ENCODE results near the gene NBEAL2. TPM values are rescaled to one million over a fixed set of nuclear protein-coding genes. Genes with fewer than 3 reads are reported as not detected.

The NBEAL2 gene
- polyA plus RNA-seq, 3 donors, result 10.4 to 622 (median 17.3) TPM

DNA sequence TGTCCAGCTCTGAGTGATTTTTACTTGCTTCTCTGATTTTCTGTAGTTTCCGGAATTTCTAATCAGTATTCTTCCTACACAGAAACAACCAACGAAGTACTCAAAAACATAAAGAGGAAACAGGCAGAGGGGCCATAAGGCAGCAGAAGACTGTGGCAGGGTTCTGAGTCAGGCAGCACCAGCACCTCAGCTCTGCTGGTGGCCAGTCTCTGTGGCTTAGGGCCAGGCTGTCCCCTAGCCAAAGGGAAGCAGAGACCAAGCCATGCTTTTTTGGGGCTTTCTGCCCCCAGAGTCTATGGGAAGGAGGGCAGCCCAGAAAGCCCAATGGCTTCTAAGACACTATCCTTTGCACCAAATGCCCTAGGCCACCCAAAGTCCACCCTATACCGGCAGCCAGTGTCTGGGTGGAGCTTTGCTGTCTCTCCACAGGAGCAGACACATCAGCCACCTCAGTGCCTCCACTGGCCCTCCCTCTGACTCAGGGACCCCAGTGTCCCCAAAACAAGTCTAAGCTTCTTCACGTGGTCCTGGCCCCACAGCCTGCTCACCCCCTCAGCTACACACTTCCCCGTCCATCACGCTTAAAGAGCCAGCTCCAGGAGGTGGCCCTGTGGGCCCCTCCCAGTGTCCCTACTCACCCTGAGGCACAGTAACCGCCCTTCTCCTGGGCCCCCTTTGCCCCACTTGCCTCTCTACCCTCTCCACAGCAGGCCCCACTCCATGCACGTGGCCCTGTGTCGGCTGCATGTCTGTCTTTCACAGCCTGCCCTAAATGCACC is 49.1 kb upstream of the NBEAL2 start:
- H3K36me3 ChIP-seq (replicated peaks in 1 of 2; ENCODE audit: control insufficient read depth in 1 of 2, insufficient read depth in 2 of 2, low read length in 2 of 2), result peaks cover 8% of the 10 kb centered on the region in 2 donors
- peak overlapping the region; percentile 49 for H3K9ac ChIP-seq (ENCODE audit: insufficient read depth, low read length, poor library complexity, severe bottlenecking)
- H3K9me3 Mint-ChIP-seq, result peaks cover 0 to 7% (median 3%) of the 10 kb centered on the region in 7 donors
- peaks cover 26 to 34% of the 10 kb centered on the region in 2 donors for H3K36me3 Mint-ChIP-seq
- H4K20me1 ChIP-seq (ENCODE audit: insufficient read depth, low read length), result peaks cover 8% of the 10 kb centered on the region
- peak overlapping the region; percentile 91 to 94 for H3K27ac ChIP-seq (ENCODE audit: low read depth in 1 of 2, low read length in 2 of 2)
- peaks cover 100% of the 10 kb centered on the region in 2 donors for H3K4me1 ChIP-seq (ENCODE audit: control insufficient read depth in 1 of 2, insufficient read depth in 2 of 2, low read length in 2 of 2)
- peak; percentile 83 to 94 (median 87) for DNase-seq
- H3K4me2 ChIP-seq (replicated peaks; ENCODE audit: extremely low read depth, low read length, poor library complexity, severe bottlenecking), result peak overlapping the region; percentile 69
- intact Hi-C loops (cut with micrococcal nuclease), result loop anchor here (1.0 to 5.0 kb wide), 2 partner anchors 18 to 47 kb away; partner anchors contain the start of genes CCDC12 (in 1 of the 2) and NBEAL2 (in 1 of the 2)
- peak overlapping the region; percentile 57 to 63 for H3K4me3 Mint-ChIP-seq
- H2AFZ ChIP-seq (ENCODE audit: insufficient read depth, low read depth, low read length, poor library complexity, severe bottlenecking), result no peak overlapping the region
- H3K27ac Mint-ChIP-seq, result peak overlapping the region; percentile 91 to 98 (median 94)
- H3K79me2 ChIP-seq (ENCODE audit: insufficient read depth, low read length), result peaks cover 78% of the 10 kb centered on the region
- no peak for TF ChIP-seq CTCF (IDR thresholded peaks at IDR 0.05)
- peak overlapping the region in 1 of 3 experiments; percentile 57 for H3K4me3 ChIP-seq (replicated peaks in 1 of 3; ENCODE audit: low read depth in 2 of 3, low read length in 3 of 3)
- H3K27me3 Mint-ChIP-seq (ENCODE audit: low read depth in 3 of 3), result no peaks in the 10 kb centered on the region
- no peaks in the 10 kb centered on the region for H3K9me3 ChIP-seq (replicated peaks in 1 of 2; ENCODE audit: control insufficient read depth in 1 of 2, insufficient read depth in 1 of 2, low read length in 2 of 2)
- 11% methylated on average over 8 of the region's 9 CpGs for WGBS (ENCODE audit: insufficient coverage)
- H3K4me1 Mint-ChIP-seq, result peaks cover 96% of the 10 kb centered on the region
- no peaks in the 10 kb centered on the region for H3K27me3 ChIP-seq (ENCODE audit: control insufficient read depth in 2 of 2, insufficient read depth in 2 of 2, low read length in 2 of 2)

DNA sequence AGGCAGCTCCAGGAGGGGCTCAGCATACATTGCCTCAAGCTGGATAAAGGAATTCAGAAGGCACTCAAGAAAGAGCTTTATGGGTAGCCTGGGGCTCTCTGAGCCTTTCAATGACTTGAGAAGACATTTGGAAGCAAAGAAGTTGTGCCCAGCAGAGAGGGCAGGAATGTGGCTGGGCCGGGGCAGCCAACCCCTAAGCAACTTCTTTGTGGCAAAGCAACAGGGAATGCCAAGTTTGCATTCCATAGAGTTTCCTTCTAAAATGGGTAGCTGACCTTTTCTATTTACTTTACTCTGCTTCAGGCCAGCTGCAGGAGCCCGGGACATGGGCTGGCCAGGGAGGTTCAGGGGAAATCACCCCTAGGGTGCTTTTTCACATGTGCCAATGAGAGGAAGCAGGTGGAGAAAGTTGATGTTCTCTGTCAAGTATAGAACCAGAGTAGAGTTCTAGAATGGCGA is 48.5 kb upstream of the NBEAL2 start:
- Mint-ChIP-seq H3K27ac (peak overlapping the region; percentile 91 to 98 (median 94)), H3K27me3 (ENCODE audit: low read depth in 3 of 3) (no peaks in the 10 kb centered on the region), H3K4me3 (peak overlapping the region; percentile 63 to 68), H3K4me1 (peaks cover 96% of the 10 kb centered on the region), H3K9me3 (peaks cover 0 to 7% (median 3%) of the 10 kb centered on the region in 7 donors), H3K36me3 (peaks cover 21 to 28% of the 10 kb centered on the region in 2 donors)
- intact Hi-C loops (cut with micrococcal nuclease), result loop anchor here (1.0 to 5.0 kb wide), 2 partner anchors 17 to 46 kb away; partner anchors contain the start of genes CCDC12 (in 1 of the 2) and NBEAL2 (in 1 of the 2)
- peak in 1 of 3 donors; percentile 42 for DNase-seq
- peaks cover 100% of the 10 kb centered on the region in 2 donors for H3K4me1 ChIP-seq (ENCODE audit: control insufficient read depth in 1 of 2, insufficient read depth in 2 of 2, low read length in 2 of 2)
- H3K4me3 ChIP-seq (replicated peaks in 1 of 3; ENCODE audit: low read depth in 2 of 3, low read length in 3 of 3), result peak overlapping the region in 1 of 3 experiments; percentile 57
- no peaks in the 10 kb centered on the region for H3K9me3 ChIP-seq (replicated peaks in 1 of 2; ENCODE audit: control insufficient read depth in 1 of 2, insufficient read depth in 1 of 2, low read length in 2 of 2)
- H3K9ac ChIP-seq (ENCODE audit: insufficient read depth, low read length, poor library complexity, severe bottlenecking), result peak overlapping the region; percentile 49
- peak overlapping the region; percentile 69 for H3K4me2 ChIP-seq (replicated peaks; ENCODE audit: extremely low read depth, low read length, poor library complexity, severe bottlenecking)
- no peak for TF ChIP-seq CTCF (IDR thresholded peaks at IDR 0.05)
- H2AFZ ChIP-seq (ENCODE audit: insufficient read depth, low read depth, low read length, poor library complexity, severe bottlenecking), result no peak overlapping the region
- H3K79me2 ChIP-seq (ENCODE audit: insufficient read depth, low read length), result peaks cover 74% of the 10 kb centered on the region
- 100% methylated on average over 1 of the region's 3 CpGs for WGBS (ENCODE audit: insufficient coverage)
- peaks cover 2% of the 10 kb centered on the region in 2 donors for H3K36me3 ChIP-seq (replicated peaks in 1 of 2; ENCODE audit: control insufficient read depth in 1 of 2, insufficient read depth in 2 of 2, low read length in 2 of 2)
- H3K27me3 ChIP-seq (ENCODE audit: control insufficient read depth in 2 of 2, insufficient read depth in 2 of 2, low read length in 2 of 2), result no peaks in the 10 kb centered on the region
- H3K27ac ChIP-seq (ENCODE audit: low read depth in 1 of 2, low read length in 2 of 2), result peak overlapping the region; percentile 91 to 94
- H4K20me1 ChIP-seq (ENCODE audit: insufficient read depth, low read length), result peaks cover 8% of the 10 kb centered on the region

All from CD14-positive monocyte (primary cell).